Ectodermal cell (in vitro differentiated cells): Measurements from ENCODE around the gene TYW1B.
"Not testable (repeated sequence)": the region's sequence is repeated elsewhere in the genome, so short reads cannot be mapped to it uniquely, and the experiment has no call there.

Source experiments
- H3K27ac ChIP-seq: 2 replicates; pipeline ENCODE4 v1.7.0; 2013; ENCODE audit warnings: mild to moderate bottlenecking, low read depth, low read length; ENCODE audit not compliant: insufficient read depth, poor library complexity, severe bottlenecking
- H3K27me3 ChIP-seq: 2 replicates; pipeline ENCODE4 v1.7.0; 2013; ENCODE audit warnings: mild to moderate bottlenecking, low read length; ENCODE audit not compliant: insufficient read depth, control insufficient read depth, poor library complexity, severe bottlenecking
- H3K36me3 ChIP-seq: one replicate; pipeline ENCODE4 v1.7.0; 2013; ENCODE audit warnings: low read length; ENCODE audit not compliant: control insufficient read depth, insufficient read depth
- H3K4me1 ChIP-seq: one replicate; pipeline ENCODE4 v1.7.0; 2013; ENCODE audit warnings: low read length; ENCODE audit not compliant: control insufficient read depth, insufficient read depth
- H3K4me3 ChIP-seq: 2 replicates; pipeline ENCODE4 v1.7.0; 2013; ENCODE audit warnings: low read depth, low read length, control low read depth; ENCODE audit not compliant: insufficient read depth
- H3K9me3 ChIP-seq: 2 replicates; pipeline ENCODE4 v1.7.0; 2013; ENCODE audit warnings: mild to moderate bottlenecking, low read length, moderate library complexity; ENCODE audit not compliant: control insufficient read depth
- WGBS, 2 experiments: methylation state at CpG; one replicate each; pipeline ENCODE4 v1.1.7; 2013; ENCODE audit warnings: missing lambda C conversion rate in 2 of 2; 5-methylcytosine and 5-hydroxymethylcytosine counted together

The TYW1B gene

DNA sequence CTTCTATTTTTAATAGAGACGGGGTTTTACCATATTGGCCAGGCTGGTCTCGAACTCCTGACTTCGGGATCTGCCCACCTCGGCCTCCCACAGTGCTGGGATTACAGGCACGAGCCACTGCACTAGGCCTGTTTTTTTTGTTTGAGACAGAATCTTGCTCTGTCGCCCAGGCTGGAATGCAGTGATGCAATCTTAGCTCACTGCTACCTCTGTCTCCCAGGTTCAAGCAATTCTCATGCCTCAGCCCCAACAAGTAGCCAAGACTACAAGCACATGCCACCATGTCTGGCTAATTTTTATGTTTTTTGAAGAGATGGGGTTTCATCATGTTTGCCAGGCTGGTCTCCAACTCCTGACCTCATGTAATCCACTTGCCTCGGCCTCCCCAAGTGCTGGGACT is 73.7 kb downstream of the TYW1B start:
- no peak overlapping the region for H3K27ac ChIP-seq
- no peak overlapping the region for H3K4me3 ChIP-seq
- no peaks in the 10 kb centered on the region for H3K27me3 ChIP-seq
- peaks cover 3% of the 10 kb centered on the region for H3K9me3 ChIP-seq
- no peaks in the 10 kb centered on the region for H3K4me1 ChIP-seq
- 87 to 91% methylated on average over 7 of the region's 7 CpGs for WGBS, 2 experiments
- H3K36me3 ChIP-seq = no peaks in the 10 kb centered on the region

DNA sequence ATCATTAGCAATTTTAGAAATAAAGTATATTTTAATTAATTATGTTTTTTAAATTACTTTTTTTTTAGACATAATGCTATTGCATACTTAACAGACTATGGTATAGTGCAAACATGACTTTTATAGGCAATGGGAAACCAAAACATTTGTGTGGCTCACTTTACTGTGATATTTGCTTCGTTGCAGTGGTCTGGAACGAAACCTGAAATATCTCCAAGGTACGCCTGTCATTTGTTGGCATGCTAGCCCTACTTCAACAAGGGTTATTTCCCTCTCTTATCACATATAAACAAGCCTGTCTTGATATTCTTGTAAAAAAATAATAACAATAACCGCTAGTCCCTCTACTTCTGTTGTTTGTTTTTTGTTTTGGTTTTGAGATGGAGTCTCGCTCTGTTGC is 74.2 kb downstream of the TYW1B start:
- H3K4me1 ChIP-seq = no peaks in the 10 kb centered on the region
- no peaks in the 10 kb centered on the region for H3K27me3 ChIP-seq
- 96% methylated on average over 5 of the region's 5 CpGs for WGBS, 2 experiments
- H3K4me3 ChIP-seq = no peak overlapping the region
- H3K27ac ChIP-seq = no peak overlapping the region
- no peaks in the 10 kb centered on the region for H3K36me3 ChIP-seq
- peaks cover 1% of the 10 kb centered on the region for H3K9me3 ChIP-seq

DNA sequence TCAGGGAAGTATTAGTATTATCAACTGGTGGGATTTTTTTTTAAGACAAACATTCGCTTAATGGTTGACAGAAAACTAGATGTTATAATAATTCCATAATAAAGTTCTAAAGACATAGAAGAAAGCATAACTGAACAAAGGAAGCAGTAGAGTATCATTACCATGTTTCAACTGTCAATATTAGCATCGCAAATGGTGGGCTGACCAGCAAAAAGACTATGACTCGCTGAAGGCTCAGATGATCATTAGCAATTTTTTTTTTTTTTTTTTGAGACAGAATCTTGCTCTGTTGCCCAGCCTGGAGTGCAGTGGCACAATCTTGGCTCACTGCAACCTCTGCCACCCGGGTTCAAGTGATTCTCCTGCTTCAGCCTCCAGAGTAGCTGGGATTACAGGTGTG is 74.8 kb downstream of the TYW1B start:
- H3K36me3 ChIP-seq, H3K4me3 ChIP-seq, H3K9me3 ChIP-seq, H3K27me3 ChIP-seq, H3K4me1 ChIP-seq, H3K27ac ChIP-seq: not testable (repeated sequence)
- 93 to 96% methylated on average over 3 of the region's 4 CpGs for WGBS, 2 experiments

DNA sequence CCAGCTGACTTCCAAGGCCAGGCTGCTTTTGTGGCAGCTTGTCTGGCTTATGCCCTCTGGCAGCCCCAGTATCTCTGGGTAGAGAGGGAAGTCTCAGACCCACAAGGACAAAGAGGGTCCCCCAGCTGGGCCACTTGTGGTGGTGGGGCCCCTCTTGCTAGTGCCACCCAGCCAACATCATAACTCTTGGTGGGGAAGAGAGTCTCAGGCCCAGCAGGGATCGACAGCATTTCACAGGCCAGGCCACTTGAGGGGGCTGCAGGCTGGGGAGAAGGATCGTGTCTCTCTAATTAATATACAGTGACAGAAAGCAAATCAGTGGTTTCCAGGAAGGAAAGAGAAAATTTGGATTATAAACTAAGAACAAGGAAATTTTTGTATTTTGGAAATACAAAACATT is 76.0 kb downstream of the TYW1B start:
- no peaks in the 10 kb centered on the region for H3K9me3 ChIP-seq
- H3K4me1 ChIP-seq = no peaks in the 10 kb centered on the region
- H3K4me3 ChIP-seq = no peak overlapping the region
- H3K27ac ChIP-seq = no peak overlapping the region
- WGBS, 2 experiments = 73 to 87% methylated on average over 2 of the region's 2 CpGs
- H3K36me3 ChIP-seq = no peaks in the 10 kb centered on the region
- H3K27me3 ChIP-seq = no peaks in the 10 kb centered on the region

DNA sequence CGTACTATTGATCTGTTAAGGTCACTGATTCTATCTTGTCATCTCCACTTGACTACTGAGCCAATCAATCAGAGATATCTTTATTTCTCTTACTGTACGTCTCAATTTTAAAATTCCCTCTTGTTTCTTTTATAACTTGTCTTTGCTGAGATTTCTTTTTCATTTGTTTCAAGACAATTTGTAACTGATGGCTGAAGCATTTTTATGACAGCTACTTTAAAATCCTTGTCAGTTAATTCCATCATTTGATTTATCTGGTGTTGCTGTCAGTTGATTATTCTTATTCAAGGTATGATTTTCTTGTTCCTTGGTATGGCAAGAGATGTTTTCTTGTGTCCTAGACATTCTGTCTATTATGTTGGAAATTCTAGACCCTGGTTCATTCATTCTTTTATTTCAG is 76.6 kb downstream of the TYW1B start:
- no peaks in the 10 kb centered on the region for H3K27me3 ChIP-seq
- no peaks in the 10 kb centered on the region for H3K36me3 ChIP-seq
- no peak overlapping the region for H3K27ac ChIP-seq
- H3K9me3 ChIP-seq = no peaks in the 10 kb centered on the region
- 94 to 97% methylated on average over 2 of the region's 2 CpGs for WGBS, 2 experiments
- H3K4me3 ChIP-seq = no peak overlapping the region
- H3K4me1 ChIP-seq = no peaks in the 10 kb centered on the region

DNA sequence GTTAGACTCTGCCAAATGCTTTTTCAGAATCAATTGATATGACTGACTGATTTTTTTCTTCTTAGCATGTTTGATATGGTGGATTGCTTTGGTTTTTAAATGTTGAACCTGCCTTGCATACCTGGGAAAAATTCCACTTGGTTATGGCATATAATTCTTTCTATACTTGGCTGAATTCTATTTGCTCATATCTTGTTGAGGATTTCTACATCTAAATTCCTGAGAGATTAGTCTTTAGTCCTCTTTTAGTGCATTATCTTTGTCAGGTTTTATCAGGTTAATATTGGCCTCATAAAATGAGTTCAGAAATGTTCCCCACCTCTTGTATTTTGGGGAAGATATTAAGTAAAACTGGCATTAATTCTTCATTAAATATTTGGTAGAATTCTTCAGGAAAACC is 79.4 kb downstream of the TYW1B start:
- H3K4me1 ChIP-seq, H3K27ac ChIP-seq, H3K4me3 ChIP-seq, H3K9me3 ChIP-seq, H3K27me3 ChIP-seq, H3K36me3 ChIP-seq: not testable (repeated sequence)

DNA sequence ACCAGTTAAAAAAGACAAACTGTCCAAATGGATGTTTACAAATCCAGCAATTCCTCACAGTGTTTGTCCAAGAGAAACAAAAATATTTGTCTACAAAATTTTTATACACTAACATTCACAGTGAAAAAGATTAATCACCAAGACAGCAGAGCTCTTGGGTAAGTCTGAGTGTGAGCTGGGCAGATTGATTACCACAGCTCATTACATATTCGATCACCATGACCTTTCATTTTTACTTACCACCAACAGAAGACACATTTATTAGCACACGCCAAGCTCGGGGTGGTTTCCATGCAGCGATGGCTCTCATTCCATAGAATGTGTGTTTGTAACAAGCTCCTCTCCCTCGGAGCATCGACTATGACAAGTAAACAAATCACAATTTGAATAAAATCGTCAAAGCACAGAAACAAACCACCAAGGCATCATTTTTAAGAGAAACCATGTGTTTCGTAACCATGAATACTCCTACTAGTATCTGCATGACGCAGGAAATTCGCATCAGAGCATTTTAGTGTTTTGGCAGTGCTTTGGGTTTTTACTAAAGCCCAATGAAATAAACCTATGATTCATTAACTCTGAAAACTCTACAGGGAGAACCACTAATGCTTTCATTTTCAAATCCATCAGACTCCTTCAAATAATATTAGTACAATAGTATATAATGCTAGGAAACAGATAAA is 83.6 kb downstream of the TYW1B start:
- H3K27me3 ChIP-seq, H3K4me3 ChIP-seq, H3K4me1 ChIP-seq, H3K9me3 ChIP-seq, H3K36me3 ChIP-seq, H3K27ac ChIP-seq: not testable (repeated sequence)
- WGBS, 2 experiments = 96% methylated on average over 9 of the region's 10 CpGs

DNA sequence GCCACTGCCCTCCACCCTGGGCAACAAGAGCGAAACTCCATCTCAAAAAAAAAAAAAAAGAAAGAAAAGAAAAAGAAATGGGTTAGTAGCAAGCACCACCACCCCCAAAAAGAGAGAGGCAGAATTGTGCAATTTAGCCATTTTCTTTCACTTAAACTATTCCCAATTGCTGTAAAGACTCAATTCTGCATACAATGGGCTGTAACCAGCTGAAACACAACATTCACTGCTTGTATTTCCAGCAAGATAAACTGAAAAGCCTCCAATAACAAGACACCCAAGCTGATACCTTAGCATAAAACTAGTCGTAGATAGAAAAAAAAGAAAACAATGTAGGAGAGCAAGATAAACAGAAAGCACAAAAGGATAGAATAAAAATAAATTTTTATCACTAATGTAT is 84.2 kb downstream of the TYW1B start:
- H3K4me1 ChIP-seq, H3K9me3 ChIP-seq, H3K36me3 ChIP-seq, H3K4me3 ChIP-seq, H3K27ac ChIP-seq, H3K27me3 ChIP-seq: not testable (repeated sequence)
- WGBS, 2 experiments = 100% methylated on average over 1 of the region's 2 CpGs; no CpG with 5 or more reads in 1 of the 2 experiments

DNA sequence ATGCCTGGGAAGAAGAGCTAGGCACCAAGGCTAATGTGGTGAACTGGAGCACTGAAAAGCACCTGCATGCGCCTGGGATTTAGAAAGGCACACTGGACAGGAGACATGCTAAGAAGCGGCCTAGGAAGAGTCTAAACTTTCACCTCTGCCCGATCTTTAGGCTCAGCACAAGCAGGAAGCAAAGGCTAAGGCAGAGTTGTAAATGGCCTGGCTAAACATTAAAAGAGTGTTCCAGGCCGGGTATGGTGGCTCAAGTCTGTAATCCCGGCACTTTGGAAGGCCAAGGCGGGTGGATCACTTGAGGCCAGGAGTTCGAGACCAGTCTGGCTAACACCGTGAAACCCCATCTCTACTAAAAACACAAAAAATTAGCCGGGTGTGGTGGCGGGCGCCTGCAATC is 88.3 kb downstream of the TYW1B start:
- not testable (repeated sequence) for H3K36me3 ChIP-seq, H3K4me1 ChIP-seq, H3K4me3 ChIP-seq, H3K27ac ChIP-seq, H3K27me3 ChIP-seq, H3K9me3 ChIP-seq
- WGBS, 2 experiments = 90 to 95% methylated on average over 4 to 6 of the region's 11 CpGs

DNA sequence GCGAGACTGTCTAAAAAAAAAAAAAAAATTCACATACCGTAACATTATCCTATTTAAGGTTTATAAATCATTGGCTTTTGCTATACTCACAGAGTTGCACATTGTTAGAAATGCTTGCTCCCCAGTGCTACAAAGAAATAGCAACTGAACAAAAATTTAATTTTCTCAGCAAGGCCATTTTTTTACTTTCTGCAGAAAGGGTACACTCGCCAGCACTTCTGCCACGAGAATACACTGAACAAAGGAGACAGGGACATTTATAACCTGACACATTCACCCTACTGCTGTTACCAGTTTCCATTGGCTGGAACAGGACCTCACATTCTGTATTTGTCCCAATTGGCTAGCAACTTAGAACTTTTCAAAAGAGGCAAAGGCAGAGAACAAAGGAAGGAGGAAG is 92.1 kb downstream of the TYW1B start:
- not testable (repeated sequence) for H3K4me3 ChIP-seq, H3K36me3 ChIP-seq, H3K9me3 ChIP-seq, H3K27ac ChIP-seq, H3K27me3 ChIP-seq, H3K4me1 ChIP-seq
- 84 to 85% methylated on average over 4 of the region's 4 CpGs for WGBS, 2 experiments

DNA sequence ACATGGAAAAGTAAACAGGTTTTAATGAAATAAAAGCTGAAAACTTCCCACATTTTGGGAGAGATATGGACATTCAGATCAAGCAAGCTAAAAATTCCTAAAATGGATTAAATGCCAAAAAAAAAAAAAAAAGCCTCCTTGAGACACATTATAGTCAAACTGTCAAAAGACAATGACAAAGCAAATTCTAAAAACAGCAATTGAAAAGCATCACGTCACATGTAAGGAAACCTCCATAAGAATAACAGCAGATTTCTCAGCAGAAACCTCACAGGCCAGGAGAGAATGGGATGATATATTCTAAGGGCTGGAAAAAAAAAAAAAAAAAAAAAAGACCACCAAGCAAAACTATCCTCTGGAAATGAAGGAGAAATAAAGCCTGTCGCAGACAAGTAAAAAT is 97.2 kb downstream of the TYW1B start:
- H3K36me3 ChIP-seq, H3K27me3 ChIP-seq, H3K27ac ChIP-seq, H3K4me1 ChIP-seq, H3K4me3 ChIP-seq, H3K9me3 ChIP-seq: not testable (repeated sequence)
- WGBS, 2 experiments = 100% methylated on average over 1 of the region's 2 CpGs; no CpG with 5 or more reads in 1 of the 2 experiments
